ENCODE results near the gene RAB28. TPM values are rescaled to one million over a fixed set of nuclear protein-coding genes. Genes with fewer than 3 reads are reported as not detected.
"Not testable (repeated sequence)": the region's sequence is repeated elsewhere in the genome, so short reads cannot be mapped to it uniquely, and the experiment has no call there.

Gene RAB28
- total RNA-seq, 1 donor from 2014 or later = 67.3 TPM

- H3K27ac Mint-ChIP-seq = no peak overlapping the region
- DNase-seq (ENCODE audit: low spot score) = no peak
These were observed 72.2 kb downstream of the RAB28 start for GRCh38 chr4:13411942-13412341.

DNA sequence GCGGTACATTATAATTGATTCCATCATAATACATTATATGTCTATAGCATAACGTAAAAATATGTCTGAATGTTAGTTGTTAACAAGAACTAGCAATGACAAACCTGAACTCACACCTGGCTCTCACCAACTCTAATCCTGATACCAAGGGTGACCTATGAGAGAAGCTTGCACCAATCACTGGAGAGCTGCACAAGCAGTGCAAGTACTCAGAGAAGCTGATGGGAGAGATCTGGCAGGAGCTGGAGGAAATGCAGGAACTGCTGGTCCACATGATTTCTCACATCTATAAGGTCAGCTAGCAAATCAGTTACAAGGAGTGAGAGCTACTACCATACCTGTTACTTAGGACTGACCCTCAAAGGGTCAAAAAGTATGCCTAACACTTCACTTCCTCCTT, 74.8 kb downstream of the RAB28 start:
- Histone ChIP-seq H3K4me1 (no peaks in the 10 kb centered on the region), H3K79me2 (ENCODE audit: low read depth) (peaks cover 17% of the 10 kb centered on the region), H3K4me3 (no peak overlapping the region), H3K9ac (no peak overlapping the region), H4K20me1 (ENCODE audit: low read depth) (no peaks in the 10 kb centered on the region), H2AFZ (replicated peaks) (no peak overlapping the region), H3K27ac (no peak overlapping the region), H3K36me3 (no peaks in the 10 kb centered on the region), H3K4me2 (no peak overlapping the region), H3F3A (ENCODE audit: low read depth) (no peaks in the 10 kb centered on the region), H3K9me3 (ENCODE audit: low read depth) (no peaks in the 10 kb centered on the region), H3K27me3 (no peaks in the 10 kb centered on the region)
- peaks cover 4% of the 10 kb centered on the region for H3K4me1 Mint-ChIP-seq
- no peak overlapping the region for H3K4me3 Mint-ChIP-seq
- no peaks in the 10 kb centered on the region for H3K27me3 Mint-ChIP-seq (ENCODE audit: insufficient read depth, low read depth)
- no peak for DNase-seq (ENCODE audit: low spot score)
- peaks cover 18% of the 10 kb centered on the region for H3K9me3 Mint-ChIP-seq
- no peak for TF ChIP-seq EZH2phosphoT487 (IDR thresholded peaks at IDR 0.05)
- TF ChIP-seq EZH2 (IDR thresholded peaks at IDR 0.05) = no peak
- TF ChIP-seq CTCF (IDR thresholded peaks at IDR 0.05) = no peak
- no peak overlapping the region for H3K27ac Mint-ChIP-seq
- peaks cover 23% of the 10 kb centered on the region for H3K36me3 Mint-ChIP-seq

More at GRCh38 chr4:13411942-13412341, 72.2 kb downstream of the RAB28 start:
- H3K27ac ChIP-seq = no peak overlapping the region
- H3K27me3 Mint-ChIP-seq (ENCODE audit: insufficient read depth, low read depth) = no peaks in the 10 kb centered on the region
- H3K27me3 ChIP-seq = no peaks in the 10 kb centered on the region
- H3K4me1 ChIP-seq = no peaks in the 10 kb centered on the region
- H3K9me3 ChIP-seq (ENCODE audit: low read depth) = no peaks in the 10 kb centered on the region
- TF ChIP-seq CTCF (IDR thresholded peaks at IDR 0.05) (no peak), EZH2phosphoT487 (IDR thresholded peaks at IDR 0.05) (no peak)
- peaks cover 23% of the 10 kb centered on the region for H3K79me2 ChIP-seq (ENCODE audit: low read depth)
- peaks cover 18% of the 10 kb centered on the region for H3K9me3 Mint-ChIP-seq
- H2AFZ ChIP-seq (replicated peaks) = no peak overlapping the region
- no peaks in the 10 kb centered on the region for H4K20me1 ChIP-seq (ENCODE audit: low read depth)
- H3K4me1 Mint-ChIP-seq = peaks cover 4% of the 10 kb centered on the region
- no peak overlapping the region for H3K4me3 Mint-ChIP-seq
- no peak overlapping the region for H3K9ac ChIP-seq
- peaks cover 31% of the 10 kb centered on the region for H3K36me3 Mint-ChIP-seq
- H3K36me3 ChIP-seq = no peaks in the 10 kb centered on the region
- no peaks in the 10 kb centered on the region for H3F3A ChIP-seq (ENCODE audit: low read depth)
- H3K4me2 ChIP-seq = no peak overlapping the region
- no peak overlapping the region for H3K4me3 ChIP-seq

- not testable (repeated sequence) for H3K79me2 ChIP-seq (ENCODE audit: low read depth); H3F3A ChIP-seq (ENCODE audit: low read depth); H3K9me3 ChIP-seq (ENCODE audit: low read depth); DNase-seq (ENCODE audit: low spot score); H3K4me2 ChIP-seq; H3K4me3 ChIP-seq; H2AFZ ChIP-seq (replicated peaks); H3K27ac ChIP-seq; H3K36me3 ChIP-seq; H3K27me3 ChIP-seq; H4K20me1 ChIP-seq (ENCODE audit: low read depth); H3K27me3 Mint-ChIP-seq (ENCODE audit: insufficient read depth, low read depth); H3K4me1 Mint-ChIP-seq; H3K9ac ChIP-seq; H3K4me3 Mint-ChIP-seq; H3K27ac Mint-ChIP-seq; H3K4me1 ChIP-seq
- peaks cover 23% of the 10 kb centered on the region for H3K36me3 Mint-ChIP-seq
- peaks cover 18% of the 10 kb centered on the region for H3K9me3 Mint-ChIP-seq
These were observed 78.0 kb downstream of the RAB28 start for GRCh38 chr4:13406156-13406555.

GRCh38 chr4:13403833-13404232, 80.3 kb downstream of the RAB28 start:
- Histone ChIP-seq H3K9ac (no peak overlapping the region), H3K9me3 (ENCODE audit: low read depth) (no peaks in the 10 kb centered on the region), H4K20me1 (ENCODE audit: low read depth) (no peaks in the 10 kb centered on the region), H2AFZ (replicated peaks) (no peak overlapping the region), H3K79me2 (ENCODE audit: low read depth) (no peaks in the 10 kb centered on the region), H3F3A (ENCODE audit: low read depth) (no peaks in the 10 kb centered on the region), H3K27ac (no peak overlapping the region), H3K4me2 (no peak overlapping the region), H3K4me1 (no peaks in the 10 kb centered on the region), H3K4me3 (no peak overlapping the region), H3K27me3 (no peaks in the 10 kb centered on the region), H3K36me3 (no peaks in the 10 kb centered on the region)
- no peak overlapping the region for H3K4me3 Mint-ChIP-seq
- no peak overlapping the region for H3K27ac Mint-ChIP-seq
- TF ChIP-seq EZH2 (IDR thresholded peaks at IDR 0.05) (no peak), CTCF (IDR thresholded peaks at IDR 0.05) (no peak), EZH2phosphoT487 (IDR thresholded peaks at IDR 0.05) (no peak)
- H3K9me3 Mint-ChIP-seq = peaks cover 7% of the 10 kb centered on the region
- H3K27me3 Mint-ChIP-seq (ENCODE audit: insufficient read depth, low read depth) = no peaks in the 10 kb centered on the region
- DNase-seq (ENCODE audit: low spot score) = no peak
- no peaks in the 10 kb centered on the region for H3K4me1 Mint-ChIP-seq
- peaks cover 10% of the 10 kb centered on the region for H3K36me3 Mint-ChIP-seq
